ENCODE measurements around the gene AANAT. TPM values are rescaled to one million over a fixed set of nuclear protein-coding genes. Genes with fewer than 3 reads are reported as not detected.

The AANAT gene
- total and polyA plus RNA-seq, 4 donors = not detected

DNA sequence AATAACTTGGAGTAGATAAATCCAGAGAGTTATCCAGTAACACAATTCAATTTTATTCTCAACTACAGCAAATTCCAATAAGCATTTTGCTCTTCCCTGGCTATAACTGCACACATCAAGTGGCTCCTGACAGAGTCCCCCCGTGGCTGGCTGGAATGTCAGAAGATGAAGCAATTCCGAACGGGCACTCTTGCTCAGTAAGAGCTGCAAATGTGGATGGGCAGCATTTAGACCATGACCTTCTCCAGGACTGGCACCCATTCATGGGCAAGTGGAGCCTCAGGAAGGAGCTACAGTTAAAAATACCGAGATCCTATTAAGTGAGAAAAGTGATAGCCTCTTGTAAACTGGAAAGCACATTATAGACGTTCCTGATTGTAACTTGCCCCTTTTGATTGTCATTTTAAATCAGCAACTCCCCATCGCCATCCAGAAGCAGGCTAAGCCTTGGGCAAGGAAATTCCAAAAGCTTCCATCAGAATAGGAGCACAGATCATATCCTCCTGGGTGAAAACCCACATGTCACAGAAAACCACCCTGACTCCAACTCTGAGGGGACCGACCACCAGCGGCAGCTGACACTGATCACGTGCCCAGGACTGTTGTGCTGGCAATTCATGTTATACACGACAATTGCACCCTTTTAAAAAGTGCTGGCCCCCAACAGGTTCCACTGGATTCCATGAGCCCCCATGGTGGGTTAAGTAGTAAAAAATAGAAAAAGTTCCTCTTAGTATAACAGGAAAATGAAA, 21.5 kb upstream of the AANAT start:
- H3K4me1 ChIP-seq (ENCODE audit: control insufficient read depth in 4 of 4, insufficient read depth in 4 of 4, low read length in 3 of 4) = peaks cover 0 to 4% (median 0%) of the 10 kb centered on the region in 4 donors
- no peak overlapping the region for H3K27ac ChIP-seq (ENCODE audit: low read depth in 1 of 2, low read length in 2 of 2)
- no peaks in the 10 kb centered on the region for H3K9me3 ChIP-seq (ENCODE audit: control insufficient read depth in 4 of 4, low read length in 3 of 4)
- H3K36me3 ChIP-seq (ENCODE audit: control insufficient read depth in 4 of 4, insufficient read depth in 3 of 4, low read depth in 1 of 4, low read length in 3 of 4) = no peaks in the 10 kb centered on the region
- TF ChIP-seq RAD21 (IDR thresholded peaks at IDR 0.05) = no peak
- TF ChIP-seq, protein P1, sequence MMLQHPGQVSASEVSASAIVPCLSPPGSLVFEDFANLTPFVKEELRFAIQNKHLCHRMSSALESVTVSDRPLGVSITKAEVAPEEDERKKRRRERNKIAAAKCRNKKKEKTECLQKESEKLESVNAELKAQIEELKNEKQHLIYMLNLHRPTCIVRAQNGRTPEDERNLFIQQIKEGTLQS (IDR thresholded peaks at IDR 0.05) = no peak
- TF ChIP-seq ZBTB33 (IDR thresholded peaks at IDR 0.05) = no peak
- TF ChIP-seq FOXA2 (IDR thresholded peaks at IDR 0.05) = no peak
- H3K27me3 ChIP-seq (ENCODE audit: control insufficient read depth in 4 of 4, insufficient read depth in 4 of 4, low read length in 3 of 4) = no peaks in the 10 kb centered on the region
- H3K4me3 ChIP-seq (ENCODE audit: low read depth in 1 of 3, low read length in 3 of 3) = no peak overlapping the region
- WGBS = 80% methylated on average over 10 of the region's 10 CpGs
- DNase-seq (ENCODE audit: low spot score) = no peak
- H3K9ac ChIP-seq (ENCODE audit: low read depth in 1 of 2, low read length in 2 of 2) = no peak overlapping the region

DNA sequence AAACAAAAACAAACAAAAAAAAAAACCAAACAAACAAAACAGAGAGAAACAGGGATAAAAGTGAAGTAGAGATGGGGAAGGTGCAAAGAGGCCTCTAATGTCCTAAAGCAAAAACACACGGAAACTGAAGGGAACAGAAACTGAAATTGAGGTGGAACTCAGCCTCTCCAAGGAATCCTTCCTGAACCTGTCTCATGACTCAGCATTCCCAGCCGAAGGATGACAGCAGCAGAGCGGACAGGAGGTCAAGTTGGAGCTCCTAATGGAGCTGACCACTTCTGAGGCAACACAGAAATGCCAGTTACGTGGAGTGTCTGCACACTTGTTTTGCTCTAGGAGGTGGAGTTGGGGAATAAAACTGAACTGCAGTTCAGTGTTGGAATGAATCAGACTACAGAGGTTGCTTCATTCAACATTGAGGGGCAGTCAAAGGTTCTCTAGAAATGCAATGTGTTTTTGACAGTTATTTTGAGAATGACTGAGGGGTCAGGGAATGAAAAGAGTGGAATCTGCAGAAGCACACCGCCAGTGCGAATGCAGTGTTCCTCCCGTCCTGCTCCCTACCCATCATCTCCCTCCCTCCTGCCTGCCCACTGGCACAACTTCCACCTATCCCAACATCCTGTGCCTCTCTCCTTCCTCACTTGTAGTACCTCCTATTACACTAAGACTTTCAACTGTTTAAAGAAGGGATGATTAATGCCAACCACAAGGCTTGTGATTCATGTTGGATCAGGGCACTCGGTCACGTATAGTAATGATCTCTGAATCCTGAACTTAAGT, 20.8 kb upstream of the AANAT start:
- Histone ChIP-seq H3K36me3 (ENCODE audit: control insufficient read depth in 4 of 4, insufficient read depth in 3 of 4, low read depth in 1 of 4, low read length in 3 of 4) (no peaks in the 10 kb centered on the region), H3K27me3 (ENCODE audit: control insufficient read depth in 4 of 4, insufficient read depth in 4 of 4, low read length in 3 of 4) (no peaks in the 10 kb centered on the region), H3K4me3 (ENCODE audit: low read depth in 1 of 3, low read length in 3 of 3) (no peak overlapping the region), H3K9me3 (ENCODE audit: control insufficient read depth in 4 of 4, low read length in 3 of 4) (no peaks in the 10 kb centered on the region), H3K27ac (ENCODE audit: low read depth in 1 of 2, low read length in 2 of 2) (no peak overlapping the region), H3K9ac (ENCODE audit: low read depth in 1 of 2, low read length in 2 of 2) (no peak overlapping the region), H3K4me1 (ENCODE audit: control insufficient read depth in 4 of 4, insufficient read depth in 4 of 4, low read length in 3 of 4) (peaks cover 0 to 8% (median 4%) of the 10 kb centered on the region in 4 donors)
- no peak for TF ChIP-seq EGR1 (IDR thresholded peaks at IDR 0.05; ENCODE audit: low read depth in 2 of 2)
- TF ChIP-seq ZBTB33 (IDR thresholded peaks at IDR 0.05) = no peak
- no peak for TF ChIP-seq HNF4G (IDR thresholded peaks at IDR 0.05)
- no peak for TF ChIP-seq NR2F2 (IDR thresholded peaks at IDR 0.05)
- TF ChIP-seq FOXA1 (IDR thresholded peaks at IDR 0.05) = no peak
- no peak for TF ChIP-seq SP1 (IDR thresholded peaks at IDR 0.05)
- TF ChIP-seq, protein P1 (IDR thresholded peaks at IDR 0.05) = no peak
- no peak for TF ChIP-seq GABPA (IDR thresholded peaks at IDR 0.05 in 1 of 2, conservative IDR thresholded peaks at IDR 0.05 in 1 of 2)
- TF ChIP-seq, protein P2, sequence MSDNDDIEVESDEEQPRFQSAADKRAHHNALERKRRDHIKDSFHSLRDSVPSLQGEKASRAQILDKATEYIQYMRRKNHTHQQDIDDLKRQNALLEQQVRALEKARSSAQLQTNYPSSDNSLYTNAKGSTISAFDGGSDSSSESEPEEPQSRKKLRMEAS (IDR thresholded peaks at IDR 0.05) = no peak
- TF ChIP-seq CTCF (IDR thresholded peaks at IDR 0.05; ENCODE audit: low read depth, low read length, missing input control) = no peak
- TF ChIP-seq YY1 (IDR thresholded peaks at IDR 0.05) = no peak
- TF ChIP-seq FOXA2 (IDR thresholded peaks at IDR 0.05) = no peak
- TF ChIP-seq JUND (IDR thresholded peaks at IDR 0.05) = no peak
- TF ChIP-seq RXRA (IDR thresholded peaks at IDR 0.05) = no peak
- no peak for TF ChIP-seq HNF4A (conservative IDR thresholded peaks at IDR 0.05)
- TF ChIP-seq, protein P3, sequence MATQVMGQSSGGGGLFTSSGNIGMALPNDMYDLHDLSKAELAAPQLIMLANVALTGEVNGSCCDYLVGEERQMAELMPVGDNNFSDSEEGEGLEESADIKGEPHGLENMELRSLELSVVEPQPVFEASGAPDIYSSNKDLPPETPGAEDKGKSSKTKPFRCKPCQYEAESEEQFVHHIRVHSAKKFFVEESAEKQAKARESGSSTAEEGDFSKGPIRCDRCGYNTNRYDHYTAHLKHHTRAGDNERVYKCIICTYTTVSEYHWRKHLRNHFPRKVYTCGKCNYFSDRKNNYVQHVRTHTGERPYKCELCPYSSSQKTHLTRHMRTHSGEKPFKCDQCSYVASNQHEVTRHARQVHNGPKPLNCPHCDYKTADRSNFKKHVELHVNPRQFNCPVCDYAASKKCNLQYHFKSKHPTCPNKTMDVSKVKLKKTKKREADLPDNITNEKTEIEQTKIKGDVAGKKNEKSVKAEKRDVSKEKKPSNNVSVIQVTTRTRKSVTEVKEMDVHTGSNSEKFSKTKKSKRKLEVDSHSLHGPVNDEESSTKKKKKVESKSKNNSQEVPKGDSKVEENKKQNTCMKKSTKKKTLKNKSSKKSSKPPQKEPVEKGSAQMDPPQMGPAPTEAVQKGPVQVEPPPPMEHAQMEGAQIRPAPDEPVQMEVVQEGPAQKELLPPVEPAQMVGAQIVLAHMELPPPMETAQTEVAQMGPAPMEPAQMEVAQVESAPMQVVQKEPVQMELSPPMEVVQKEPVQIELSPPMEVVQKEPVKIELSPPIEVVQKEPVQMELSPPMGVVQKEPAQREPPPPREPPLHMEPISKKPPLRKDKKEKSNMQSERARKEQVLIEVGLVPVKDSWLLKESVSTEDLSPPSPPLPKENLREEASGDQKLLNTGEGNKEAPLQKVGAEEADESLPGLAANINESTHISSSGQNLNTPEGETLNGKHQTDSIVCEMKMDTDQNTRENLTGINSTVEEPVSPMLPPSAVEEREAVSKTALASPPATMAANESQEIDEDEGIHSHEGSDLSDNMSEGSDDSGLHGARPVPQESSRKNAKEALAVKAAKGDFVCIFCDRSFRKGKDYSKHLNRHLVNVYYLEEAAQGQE (IDR thresholded peaks at IDR 0.05) = no peak
- no peak for TF ChIP-seq RAD21 (IDR thresholded peaks at IDR 0.05)
- TF ChIP-seq TAF1 (conservative IDR thresholded peaks at IDR 0.05) = no peak
- DNase-seq (ENCODE audit: low spot score) = no peak
- 77% methylated on average over 9 of the region's 9 CpGs for WGBS

All from liver (tissue), 9 donors.